Measurements from ENCODE around the gene MAPK6.
"Not testable (repeated sequence)": the region's sequence is repeated elsewhere in the genome, so short reads cannot be mapped to it uniquely, and the experiment has no call there.

The MAPK6 gene

GRCh38 chr15:52002351-52002750 is 16.7 kb upstream of the MAPK6 start:
- no peaks in the 10 kb centered on the region for H3K36me3 ChIP-seq (ENCODE audit: insufficient read depth, low read length)
- peaks cover 13% of the 10 kb centered on the region for H3K4me1 ChIP-seq (ENCODE audit: control insufficient read depth, insufficient read depth, low read length)
- no peak overlapping the region for H3K9ac ChIP-seq (ENCODE audit: low read depth, low read length)
- no peak overlapping the region for H3K4me3 ChIP-seq (ENCODE audit: low read length)
- no peaks in the 10 kb centered on the region for H3K27me3 ChIP-seq (ENCODE audit: control insufficient read depth, insufficient read depth, low read length)
- H3K9me3 ChIP-seq (replicated peaks; ENCODE audit: low read length), result no peaks in the 10 kb centered on the region
- H3K4me2 ChIP-seq (ENCODE audit: low read length), result no peak overlapping the region

- H3K4me3 ChIP-seq (ENCODE audit: low read length); H3K9me3 ChIP-seq (replicated peaks; ENCODE audit: low read length); H3K36me3 ChIP-seq (ENCODE audit: insufficient read depth, low read length); H3K9ac ChIP-seq (ENCODE audit: low read depth, low read length); H3K27me3 ChIP-seq (ENCODE audit: control insufficient read depth, insufficient read depth, low read length); H3K4me2 ChIP-seq (ENCODE audit: low read length): not testable (repeated sequence)
- H3K4me1 ChIP-seq (ENCODE audit: control insufficient read depth, insufficient read depth, low read length), result peaks cover 14% of the 10 kb centered on the region
These were observed 15.9 kb upstream of the MAPK6 start for GRCh38 chr15:52003089-52003488.

GRCh38 chr15:52003710-52004109 is 15.3 kb upstream of the MAPK6 start:
- Histone ChIP-seq H3K4me2 (ENCODE audit: low read length) (no peak overlapping the region), H3K4me1 (ENCODE audit: control insufficient read depth, insufficient read depth, low read length) (peaks cover 14% of the 10 kb centered on the region), H3K4me3 (ENCODE audit: low read length) (no peak overlapping the region), H3K9ac (ENCODE audit: low read depth, low read length) (no peak overlapping the region), H3K9me3 (replicated peaks; ENCODE audit: low read length) (no peaks in the 10 kb centered on the region), H3K36me3 (ENCODE audit: insufficient read depth, low read length) (no peaks in the 10 kb centered on the region), H3K27me3 (ENCODE audit: control insufficient read depth, insufficient read depth, low read length) (no peaks in the 10 kb centered on the region)

GRCh38 chr15:52004806-52005205 is 14.2 kb upstream of the MAPK6 start:
- no peak overlapping the region for H3K4me3 ChIP-seq (ENCODE audit: low read length)
- H3K9ac ChIP-seq (ENCODE audit: low read depth, low read length), result no peak overlapping the region
- peaks cover 14% of the 10 kb centered on the region for H3K4me1 ChIP-seq (ENCODE audit: control insufficient read depth, insufficient read depth, low read length)
- H3K9me3 ChIP-seq (replicated peaks; ENCODE audit: low read length), result no peaks in the 10 kb centered on the region
- no peaks in the 10 kb centered on the region for H3K27me3 ChIP-seq (ENCODE audit: control insufficient read depth, insufficient read depth, low read length)
- no peaks in the 10 kb centered on the region for H3K36me3 ChIP-seq (ENCODE audit: insufficient read depth, low read length)
- no peak overlapping the region for H3K4me2 ChIP-seq (ENCODE audit: low read length)

GRCh38 chr15:52005748-52006701 is 13.0 kb upstream of the MAPK6 start:
- Histone ChIP-seq H3K4me3 (ENCODE audit: low read length) (no peak overlapping the region), H3K4me1 (ENCODE audit: control insufficient read depth, insufficient read depth, low read length) (peaks cover 19% of the 10 kb centered on the region), H3K9ac (ENCODE audit: low read depth, low read length) (no peak overlapping the region), H3K9me3 (replicated peaks; ENCODE audit: low read length) (no peaks in the 10 kb centered on the region), H3K4me2 (ENCODE audit: low read length) (no peak overlapping the region), H3K27me3 (ENCODE audit: control insufficient read depth, insufficient read depth, low read length) (no peaks in the 10 kb centered on the region), H3K36me3 (ENCODE audit: insufficient read depth, low read length) (no peaks in the 10 kb centered on the region)

- Histone ChIP-seq H3K4me1 (ENCODE audit: control insufficient read depth, insufficient read depth, low read length) (peaks cover 27% of the 10 kb centered on the region), H3K4me3 (ENCODE audit: low read length) (no peak overlapping the region), H3K36me3 (ENCODE audit: insufficient read depth, low read length) (no peaks in the 10 kb centered on the region), H3K9ac (ENCODE audit: low read depth, low read length) (no peak overlapping the region), H3K9me3 (replicated peaks; ENCODE audit: low read length) (no peaks in the 10 kb centered on the region), H3K4me2 (ENCODE audit: low read length) (no peak overlapping the region), H3K27me3 (ENCODE audit: control insufficient read depth, insufficient read depth, low read length) (no peaks in the 10 kb centered on the region)
These were observed 12.2 kb upstream of the MAPK6 start for GRCh38 chr15:52006702-52007340.

- peaks cover 31% of the 10 kb centered on the region for H3K4me1 ChIP-seq (ENCODE audit: control insufficient read depth, insufficient read depth, low read length)
- no peaks in the 10 kb centered on the region for H3K36me3 ChIP-seq (ENCODE audit: insufficient read depth, low read length)
- no peaks in the 10 kb centered on the region for H3K27me3 ChIP-seq (ENCODE audit: control insufficient read depth, insufficient read depth, low read length)
- H3K9ac ChIP-seq (ENCODE audit: low read depth, low read length), result no peak overlapping the region
- H3K4me2 ChIP-seq (ENCODE audit: low read length), result no peak overlapping the region
- H3K4me3 ChIP-seq (ENCODE audit: low read length), result no peak overlapping the region
- H3K9me3 ChIP-seq (replicated peaks; ENCODE audit: low read length), result no peaks in the 10 kb centered on the region
These were observed 10.7 kb upstream of the MAPK6 start for GRCh38 chr15:52008359-52008697.

GRCh38 chr15:52008698-52009434 is 10.2 kb upstream of the MAPK6 start:
- Histone ChIP-seq H3K27me3 (ENCODE audit: control insufficient read depth, insufficient read depth, low read length) (no peaks in the 10 kb centered on the region), H3K4me3 (ENCODE audit: low read length) (no peak overlapping the region), H3K4me1 (ENCODE audit: control insufficient read depth, insufficient read depth, low read length) (peaks cover 32% of the 10 kb centered on the region), H3K36me3 (ENCODE audit: insufficient read depth, low read length) (no peaks in the 10 kb centered on the region), H3K9ac (ENCODE audit: low read depth, low read length) (no peak overlapping the region), H3K9me3 (replicated peaks; ENCODE audit: low read length) (no peaks in the 10 kb centered on the region), H3K4me2 (ENCODE audit: low read length) (no peak overlapping the region)

GRCh38 chr15:52010633-52011595 is 8.1 kb upstream of the MAPK6 start:
- Histone ChIP-seq H3K9ac (ENCODE audit: low read depth, low read length) (no peak overlapping the region), H3K27me3 (ENCODE audit: control insufficient read depth, insufficient read depth, low read length) (no peaks in the 10 kb centered on the region), H3K36me3 (ENCODE audit: insufficient read depth, low read length) (no peaks in the 10 kb centered on the region), H3K4me1 (ENCODE audit: control insufficient read depth, insufficient read depth, low read length) (peaks cover 32% of the 10 kb centered on the region), H3K4me3 (ENCODE audit: low read length) (no peak overlapping the region), H3K4me2 (ENCODE audit: low read length) (peak overlapping the region; percentile 2), H3K9me3 (replicated peaks; ENCODE audit: low read length) (no peaks in the 10 kb centered on the region)

- no peaks in the 10 kb centered on the region for H3K9me3 ChIP-seq (replicated peaks; ENCODE audit: low read length)
These were observed 7.3 kb upstream of the MAPK6 start for GRCh38 chr15:52011711-52012144.

More at GRCh38 chr15:52011711-52012144, 7.3 kb upstream of the MAPK6 start:
- Histone ChIP-seq H3K4me2 (ENCODE audit: low read length) (no peak overlapping the region), H3K36me3 (ENCODE audit: insufficient read depth, low read length) (no peaks in the 10 kb centered on the region), H3K27me3 (ENCODE audit: control insufficient read depth, insufficient read depth, low read length) (no peaks in the 10 kb centered on the region), H3K4me1 (ENCODE audit: control insufficient read depth, insufficient read depth, low read length) (peaks cover 25% of the 10 kb centered on the region), H3K9ac (ENCODE audit: low read depth, low read length) (no peak overlapping the region), H3K4me3 (ENCODE audit: low read length) (no peak overlapping the region)

Data from skeletal muscle satellite cell (primary cell).